Activated naive CD8-positive, alpha-beta T cell treated with anti-CD3 and anti-CD28 coated beads, Interleukin-2, amount 10 ng/mL, durations not matched to agents 7 days and 5 days (primary cell): Measurements from ENCODE around the gene SF3B4. TPM values are rescaled to one million over a fixed set of nuclear protein-coding genes. Genes with fewer than 3 reads are reported as not detected.
A peak's percentile ranks its signal among the peaks of the same experiment; 100 is the strongest.
"Not testable (repeated sequence)": the region's sequence is repeated elsewhere in the genome, so short reads cannot be mapped to it uniquely, and the experiment has no call there.

Source experiments
- ATAC-seq: fragments of 150-1000 bp; cut with Tn5 transposase; one replicate; pipeline ENCODE4 v1.10.0; 2021; ENCODE audit warnings: low read depth, moderate library complexity
- POLR2A ChIA-PET: fragments of 350-600 bp; sonication (Branson Sonifier 250); formaldehyde crosslinking; loops from one replicate; lab custom pipeline; 2021; ENCODE audit warnings: antibody characterized with exemption; lab: Charles Lee
- DNase-seq: peaks from one replicate; pipeline ENCODE4 v3.0.0; 2021
- H3K27ac Mint-ChIP-seq: one replicate; pipeline ENCODE4 v1.8.0; 2022; ENCODE audit warnings: mild to moderate bottlenecking, mixed read lengths
- H3K27me3 Mint-ChIP-seq: one replicate; pipeline ENCODE4 v1.8.0; 2022; ENCODE audit warnings: mild to moderate bottlenecking, moderate library complexity, mixed read lengths
- H3K36me3 Mint-ChIP-seq: one replicate; pipeline ENCODE4 v1.8.0; 2021; ENCODE audit warnings: mild to moderate bottlenecking, mixed read lengths
- H3K4me1 Mint-ChIP-seq: one replicate; pipeline ENCODE4 v1.8.0; 2021; ENCODE audit warnings: mixed read lengths
- H3K4me3 Mint-ChIP-seq: one replicate; pipeline ENCODE4 v1.8.0; 2022; ENCODE audit warnings: mild to moderate bottlenecking, moderate library complexity, mixed read lengths
- H3K9me3 Mint-ChIP-seq: one replicate; pipeline ENCODE4 v1.8.0; 2021; ENCODE audit warnings: mixed read lengths
- total RNA-seq, 2 experiments: library from RNA; stranded (reverse); gene quantifications; one replicate each; pipeline ENCODE4 v1.2.3, GENCODE V29; 2021

Gene SF3B4
- total RNA-seq, 2 experiments from 2014 or later: 72.1 to 74.8 TPM

GRCh38 chr1:149942885-149943284 is 15.3 kb upstream of the SF3B4 start:
- Mint-ChIP-seq H3K27me3 (no peaks in the 10 kb centered on the region), H3K27ac (peak overlapping the region; percentile 26), H3K4me3 (no peak overlapping the region), H3K9me3 (no peaks in the 10 kb centered on the region), H3K4me1 (peaks cover 20% of the 10 kb centered on the region), H3K36me3 (peaks cover 7% of the 10 kb centered on the region)
- no peak for DNase-seq
- POLR2A ChIA-PET: interaction anchor here (0.6 to 4.2 kb wide), 3 partner anchors 8 to 55 kb away, joined by 3 to 16 read pairs (median 12); a partner anchor contains a TSS
- no peak for ATAC-seq

- no peak for DNase-seq
- Mint-ChIP-seq H3K27me3 (no peaks in the 10 kb centered on the region), H3K4me3 (no peak overlapping the region), H3K27ac (no peak overlapping the region), H3K9me3 (no peaks in the 10 kb centered on the region), H3K4me1 (peaks cover 27% of the 10 kb centered on the region), H3K36me3 (peaks cover 7% of the 10 kb centered on the region)
- ATAC-seq: no peak
- POLR2A ChIA-PET: interaction anchor here (0.6 to 4.2 kb wide), 3 partner anchors 8 to 55 kb away, joined by 3 to 16 read pairs (median 12); a partner anchor contains a TSS
Observed at GRCh38 chr1:149942207-149942606, 14.6 kb upstream of the SF3B4 start.

- no peak overlapping the region for H3K4me3 Mint-ChIP-seq
- ATAC-seq: no peak
- POLR2A ChIA-PET: no interaction called here
Observed at GRCh38 chr1:149940427-149940826, 12.8 kb upstream of the SF3B4 start.

GRCh38 chr1:149938668-149939003 is 11.0 kb upstream of the SF3B4 start:
- not testable (repeated sequence) for ATAC-seq, H3K36me3 Mint-ChIP-seq
- POLR2A ChIA-PET: interaction anchor here (0.6 to 4.7 kb wide), 5 partner anchors 9 to 51 kb away, joined by 3 to 46 read pairs (median 4); partner anchors contain the start of gene SF3B4

More at GRCh38 chr1:149940427-149940826, 12.8 kb upstream of the SF3B4 start:
- H3K9me3 Mint-ChIP-seq: no peaks in the 10 kb centered on the region
- no peak overlapping the region for H3K27ac Mint-ChIP-seq
- H3K4me1 Mint-ChIP-seq: peaks cover 31% of the 10 kb centered on the region
- no peaks in the 10 kb centered on the region for H3K27me3 Mint-ChIP-seq
- peaks cover 5% of the 10 kb centered on the region for H3K36me3 Mint-ChIP-seq
- DNase-seq: no peak

GRCh38 chr1:149937759-149938158 is 10.2 kb upstream of the SF3B4 start:
- Mint-ChIP-seq H3K36me3 (no peaks in the 10 kb centered on the region), H3K4me1 (peaks cover 23% of the 10 kb centered on the region), H3K27me3 (no peaks in the 10 kb centered on the region), H3K27ac (peak overlapping the region; percentile 66), H3K4me3 (peak overlapping the region; percentile 44), H3K9me3 (no peaks in the 10 kb centered on the region)
- POLR2A ChIA-PET: interaction anchor here (0.9 to 4.7 kb wide), 5 partner anchors 8 to 50 kb away, joined by 3 to 46 read pairs (median 4); partner anchors contain the start of gene SF3B4
- DNase-seq (no peak), ATAC-seq (peak; percentile 52)

More at GRCh38 chr1:149938668-149939003, 11.0 kb upstream of the SF3B4 start:
- H3K27me3 Mint-ChIP-seq, DNase-seq, H3K9me3 Mint-ChIP-seq: not testable (repeated sequence)
- Mint-ChIP-seq H3K4me3 (peak overlapping the region; percentile 14), H3K4me1 (peaks cover 30% of the 10 kb centered on the region), H3K27ac (peak overlapping the region; percentile 49)

- DNase-seq (no peak), ATAC-seq (no peak)
- Mint-ChIP-seq H3K27ac (peak overlapping the region; percentile 66), H3K36me3 (no peaks in the 10 kb centered on the region), H3K4me1 (peaks cover 22% of the 10 kb centered on the region), H3K9me3 (no peaks in the 10 kb centered on the region), H3K27me3 (no peaks in the 10 kb centered on the region), H3K4me3 (peak overlapping the region; percentile 44)
- POLR2A ChIA-PET: interaction anchor here (0.9 to 4.7 kb wide), 5 partner anchors 8 to 50 kb away, joined by 3 to 46 read pairs (median 4); partner anchors contain the start of gene SF3B4
Observed at GRCh38 chr1:149936992-149937705, 9.5 kb upstream of the SF3B4 start.

GRCh38 chr1:149936170-149936991 is 8.8 kb upstream of the SF3B4 start, which contains the start of gene MTMR11:
Gene MTMR11, minus strand, starts transcription at chr1:149936879. Its CDS starts 232 bp downstream, at chr1:149936647.
- Mint-ChIP-seq H3K36me3 (no peaks in the 10 kb centered on the region), H3K4me1 (peaks cover 28% of the 10 kb centered on the region), H3K27me3 (no peaks in the 10 kb centered on the region), H3K4me3 (peak within 1 kb of the TSS; percentile 44), H3K9me3 (no peaks in the 10 kb centered on the region), H3K27ac (peak within 1 kb of the TSS; percentile 66)
- DNase-seq: no peak
- ATAC-seq: no peak
- POLR2A ChIA-PET: interaction anchor here (3.1 to 4.7 kb wide), 2 partner anchors 8 to 49 kb away, joined by 31 to 46 read pairs; partner anchors contain the start of gene SF3B4

- POLR2A ChIA-PET: interaction anchor here (0.6 to 1.8 kb wide), 2 partner anchors 32 to 47 kb away, joined by 3 to 7 read pairs; a partner anchor contains a TSS
- no peak overlapping the region for H3K27ac Mint-ChIP-seq
Observed at GRCh38 chr1:149934356-149934755, 6.8 kb upstream of the SF3B4 start.

GRCh38 chr1:149933208-149933607 is 5.6 kb upstream of the SF3B4 start:
- Mint-ChIP-seq H3K27me3 (no peaks in the 10 kb centered on the region), H3K9me3 (no peaks in the 10 kb centered on the region), H3K36me3 (peaks cover 2% of the 10 kb centered on the region), H3K4me1 (peaks cover 37% of the 10 kb centered on the region), H3K4me3 (no peak overlapping the region), H3K27ac (no peak overlapping the region)
- ATAC-seq (no peak), DNase-seq (no peak)
- POLR2A ChIA-PET: interaction anchor here (1.8 kb wide), 1 partner anchor 46 kb away, joined by 7 read pairs; a partner anchor contains a TSS

More at GRCh38 chr1:149934356-149934755, 6.8 kb upstream of the SF3B4 start:
- Mint-ChIP-seq H3K27me3 (no peaks in the 10 kb centered on the region), H3K4me1 (peaks cover 36% of the 10 kb centered on the region), H3K4me3 (no peak overlapping the region), H3K36me3 (peaks cover 2% of the 10 kb centered on the region), H3K9me3 (no peaks in the 10 kb centered on the region)
- ATAC-seq (no peak), DNase-seq (no peak)

GRCh38 chr1:149932474-149932873 is 4.9 kb upstream of the SF3B4 start:
- Mint-ChIP-seq H3K9me3 (no peaks in the 10 kb centered on the region), H3K27me3 (no peaks in the 10 kb centered on the region), H3K4me1 (peaks cover 32% of the 10 kb centered on the region), H3K36me3 (peaks cover 5% of the 10 kb centered on the region), H3K27ac (no peak overlapping the region), H3K4me3 (no peak overlapping the region)
- DNase-seq: no peak
- ATAC-seq: no peak
- POLR2A ChIA-PET: no interaction called here

- no peaks in the 10 kb centered on the region for H3K9me3 Mint-ChIP-seq
- peak overlapping the region; percentile 52 for H3K27ac Mint-ChIP-seq
- H3K4me1 Mint-ChIP-seq: peaks cover 29% of the 10 kb centered on the region
- POLR2A ChIA-PET: interaction anchor here (1.5 kb wide), 1 partner anchor 44 kb away, joined by 9 read pairs; a partner anchor contains a TSS
- no peak overlapping the region for H3K4me3 Mint-ChIP-seq
- DNase-seq (no peak), ATAC-seq (no peak)
- H3K36me3 Mint-ChIP-seq: peaks cover 5% of the 10 kb centered on the region
- H3K27me3 Mint-ChIP-seq: no peaks in the 10 kb centered on the region
Observed at GRCh38 chr1:149931212-149931790, 3.7 kb upstream of the SF3B4 start.

- H3K4me3 Mint-ChIP-seq: no peak overlapping the region
- no peak for DNase-seq
- POLR2A ChIA-PET: interaction anchor here (1.1 to 2.8 kb wide), 2 partner anchors 8 to 42 kb away, joined by 4 to 92 read pairs; a partner anchor contains a TSS
- no peak overlapping the region for H3K27ac Mint-ChIP-seq
- H3K27me3 Mint-ChIP-seq: no peaks in the 10 kb centered on the region
- H3K9me3 Mint-ChIP-seq: no peaks in the 10 kb centered on the region
- peaks cover 18% of the 10 kb centered on the region for H3K36me3 Mint-ChIP-seq
- no peak for ATAC-seq
- peaks cover 40% of the 10 kb centered on the region for H3K4me1 Mint-ChIP-seq
Observed at GRCh38 chr1:149929856-149930255, 2.3 kb upstream of the SF3B4 start.
